ENCODE data around the gene PTDSS2. TPM values are rescaled to one million over a fixed set of nuclear protein-coding genes. Genes with fewer than 3 reads are reported as not detected.

PTDSS2 gene
- total and polyA plus RNA-seq, 2 donors (not counting 1 experiment from before 2014, with no cell fraction given): 22.1 to 29.0 TPM

GRCh38 chr11:475941-476340, 25.9 kb downstream of the PTDSS2 start:
- H3K36me3 ChIP-seq (replicated peaks in 1 of 2; ENCODE audit: control extremely low read depth in 1 of 2, control insufficient read depth in 1 of 2, extremely low read depth in 1 of 2, insufficient read depth in 2 of 2, low read length in 1 of 2): no peaks in the 10 kb centered on the region
- peaks cover 24% of the 10 kb centered on the region for H3K79me2 ChIP-seq (ENCODE audit: control insufficient read depth, insufficient read depth, low read length)
- WGBS (ENCODE audit: insufficient coverage): 95% methylated on average over 9 of the region's 9 CpGs
- H3K4me1 ChIP-seq (ENCODE audit: control insufficient read depth in 2 of 2, insufficient read depth in 2 of 2, low read length in 2 of 2): no peaks in the 10 kb centered on the region
- H3K9me3 ChIP-seq (ENCODE audit: control extremely low read depth in 1 of 3, control insufficient read depth in 2 of 3, insufficient read depth in 1 of 3, low read length in 2 of 3): peaks cover 0 to 2% (median 0%) of the 10 kb centered on the region in 3 donors
- CTCF ChIA-PET: no interaction called here
- H2AFZ ChIP-seq (ENCODE audit: insufficient read depth, low read depth, low read length, poor library complexity, severe bottlenecking): no peak overlapping the region
- no peaks in the 10 kb centered on the region for H3K9me3 Mint-ChIP-seq (ENCODE audit: insufficient read depth)
- ATAC-seq (ENCODE audit: low read depth) (no peak), DNase-seq (no peak)
- H3K27me3 ChIP-seq (replicated peaks in 1 of 4; ENCODE audit: control extremely low read depth in 1 of 4, control insufficient read depth in 3 of 4, insufficient read depth in 4 of 4, low read length in 3 of 4): no peaks in the 10 kb centered on the region
- TF ChIP-seq EZH2 (IDR thresholded peaks at IDR 0.05; ENCODE audit: borderline replicate concordance, insufficient read depth, low read depth, low read length, poor library complexity, severe bottlenecking): no peak
- no peak for TF ChIP-seq CTCF (IDR thresholded peaks at IDR 0.05)
- H3K9ac ChIP-seq (ENCODE audit: low read length): no peak overlapping the region
- no peaks in the 10 kb centered on the region for H4K20me1 ChIP-seq (ENCODE audit: control insufficient read depth, insufficient read depth, low read length, poor library complexity, severe bottlenecking)
- no peak overlapping the region for H3K4me3 Mint-ChIP-seq
- no peaks in the 10 kb centered on the region for H3K27me3 Mint-ChIP-seq
- intact Hi-C loops (cut with micrococcal nuclease): no loop called here
- no peak overlapping the region for H3K27ac Mint-ChIP-seq
- no peaks in the 10 kb centered on the region for H3K4me1 Mint-ChIP-seq
- POLR2A ChIA-PET: no interaction called here
- no peak overlapping the region for H3K27ac ChIP-seq (ENCODE audit: low read length in 2 of 2)
- H3K4me2 ChIP-seq (replicated peaks; ENCODE audit: low read depth, low read length, poor library complexity, severe bottlenecking): no peak overlapping the region
- no peak overlapping the region for H3K4me3 ChIP-seq (ENCODE audit: control extremely low read depth in 1 of 5, extremely low read depth in 1 of 5, insufficient read depth in 1 of 5, low read depth in 2 of 5, low read length in 4 of 5)

- intact Hi-C loops (cut with micrococcal nuclease): no loop called here
- H3K4me1 Mint-ChIP-seq: no peaks in the 10 kb centered on the region
- H3K9ac ChIP-seq (ENCODE audit: low read length): no peak overlapping the region
- no peak overlapping the region for H3K4me3 ChIP-seq (ENCODE audit: control extremely low read depth in 1 of 5, extremely low read depth in 1 of 5, insufficient read depth in 1 of 5, low read depth in 2 of 5, low read length in 4 of 5)
- DNase-seq (no peak), ATAC-seq (ENCODE audit: low read depth) (no peak)
- WGBS (ENCODE audit: insufficient coverage): 97% methylated on average over 15 of the region's 15 CpGs
- H3K79me2 ChIP-seq (ENCODE audit: control insufficient read depth, insufficient read depth, low read length): peaks cover 20% of the 10 kb centered on the region
- no peaks in the 10 kb centered on the region for H3K27me3 ChIP-seq (replicated peaks in 1 of 4; ENCODE audit: control extremely low read depth in 1 of 4, control insufficient read depth in 3 of 4, insufficient read depth in 4 of 4, low read length in 3 of 4)
- no peak overlapping the region for H3K27ac Mint-ChIP-seq
- TF ChIP-seq CTCF (IDR thresholded peaks at IDR 0.05) (no peak), EZH2 (IDR thresholded peaks at IDR 0.05; ENCODE audit: borderline replicate concordance, insufficient read depth, low read depth, low read length, poor library complexity, severe bottlenecking) (no peak)
- H3K36me3 ChIP-seq (replicated peaks in 1 of 2; ENCODE audit: control extremely low read depth in 1 of 2, control insufficient read depth in 1 of 2, extremely low read depth in 1 of 2, insufficient read depth in 2 of 2, low read length in 1 of 2): no peaks in the 10 kb centered on the region
- H3K4me2 ChIP-seq (replicated peaks; ENCODE audit: low read depth, low read length, poor library complexity, severe bottlenecking): no peak overlapping the region
- no peak overlapping the region for H2AFZ ChIP-seq (ENCODE audit: insufficient read depth, low read depth, low read length, poor library complexity, severe bottlenecking)
- POLR2A ChIA-PET: no interaction called here
- no peaks in the 10 kb centered on the region for H3K4me1 ChIP-seq (ENCODE audit: control insufficient read depth in 2 of 2, insufficient read depth in 2 of 2, low read length in 2 of 2)
- H3K27ac ChIP-seq (ENCODE audit: low read length in 2 of 2): no peak overlapping the region
- peaks cover 0 to 2% (median 0%) of the 10 kb centered on the region in 3 donors for H3K9me3 ChIP-seq (ENCODE audit: control extremely low read depth in 1 of 3, control insufficient read depth in 2 of 3, insufficient read depth in 1 of 3, low read length in 2 of 3)
- no peaks in the 10 kb centered on the region for H4K20me1 ChIP-seq (ENCODE audit: control insufficient read depth, insufficient read depth, low read length, poor library complexity, severe bottlenecking)
- CTCF ChIA-PET: no interaction called here
- no peak overlapping the region for H3K4me3 Mint-ChIP-seq
- H3K27me3 Mint-ChIP-seq: no peaks in the 10 kb centered on the region
- H3K9me3 Mint-ChIP-seq (ENCODE audit: insufficient read depth): no peaks in the 10 kb centered on the region
These were observed 26.3 kb downstream of the PTDSS2 start for GRCh38 chr11:476416-476815.

Measured in B cell (primary cell).